ENCODE measurements around the gene PCDHB6.
"Not testable (repeated sequence)": the region's sequence is repeated elsewhere in the genome, so short reads cannot be mapped to it uniquely, and the experiment has no call there.

Gene PCDHB6

GRCh38 chr5:141201646-141202045 lies 51.8 kb downstream of the PCDHB6 start:
- H3K27ac ChIP-seq (ENCODE audit: insufficient read depth, low read depth, low read length, poor library complexity, severe bottlenecking); H3K4me1 ChIP-seq (ENCODE audit: control insufficient read depth, insufficient read depth, low read length); H3K27me3 ChIP-seq (ENCODE audit: control insufficient read depth, insufficient read depth, low read length, poor library complexity, severe bottlenecking); H3K9me3 ChIP-seq (ENCODE audit: control insufficient read depth, low read length); H3K4me3 ChIP-seq (ENCODE audit: insufficient read depth, low read depth, low read length); H3K36me3 ChIP-seq (ENCODE audit: control insufficient read depth, insufficient read depth, low read length): not testable (repeated sequence)
- WGBS, 2 experiments = 94 to 96% methylated on average over 33 of the region's 35 CpGs

Data from ectodermal cell (in vitro differentiated cells).